Body of pancreas (tissue), 4 donors: ENCODE data around the gene PLXNB1.

Experiments used
- POLR2A ChIP-seq, 3 donors: fragments of 450-650 bp; IDR thresholded peaks; one replicate each; pipeline ENCODE4 v1.6.1; 2016; ENCODE audit warnings: antibody characterized with exemption in 3 of 3, mild to moderate bottlenecking in 2 of 3
- TF ChIP-seq, protein P1 (sequence below), 7 experiments: fragments of 450-650 bp in 4 of 7; fragments of 200-600 bp in 3 of 7; sonication (generic) in 3 of 7; IDR thresholded peaks; one replicate each; pipeline ENCODE4 v1.5.1; 2016 to 2019; ENCODE audit warnings: antibody characterized with exemption in 7 of 7

DNA sequence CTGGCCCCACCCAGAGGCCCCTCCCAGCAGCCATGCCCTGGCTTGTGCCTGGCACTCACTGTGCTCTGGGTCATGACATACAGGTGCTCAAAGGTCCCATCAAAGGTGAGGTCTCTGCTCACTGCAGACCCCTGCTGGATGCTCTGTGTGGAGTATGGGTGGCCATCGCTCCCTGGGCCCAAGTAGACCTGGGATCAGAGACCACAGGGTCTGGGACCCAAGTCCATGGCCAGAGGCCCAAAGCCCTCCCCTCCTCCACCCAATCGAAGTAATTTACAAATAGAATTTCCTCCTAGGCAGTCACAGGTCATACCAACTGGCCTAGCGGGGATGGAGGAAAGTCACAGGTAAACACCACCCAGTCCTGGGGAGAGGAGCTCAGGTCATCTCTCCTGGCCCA, 7.6 kb downstream of the PLXNB1 start:
- TF ChIP-seq, protein P1, sequence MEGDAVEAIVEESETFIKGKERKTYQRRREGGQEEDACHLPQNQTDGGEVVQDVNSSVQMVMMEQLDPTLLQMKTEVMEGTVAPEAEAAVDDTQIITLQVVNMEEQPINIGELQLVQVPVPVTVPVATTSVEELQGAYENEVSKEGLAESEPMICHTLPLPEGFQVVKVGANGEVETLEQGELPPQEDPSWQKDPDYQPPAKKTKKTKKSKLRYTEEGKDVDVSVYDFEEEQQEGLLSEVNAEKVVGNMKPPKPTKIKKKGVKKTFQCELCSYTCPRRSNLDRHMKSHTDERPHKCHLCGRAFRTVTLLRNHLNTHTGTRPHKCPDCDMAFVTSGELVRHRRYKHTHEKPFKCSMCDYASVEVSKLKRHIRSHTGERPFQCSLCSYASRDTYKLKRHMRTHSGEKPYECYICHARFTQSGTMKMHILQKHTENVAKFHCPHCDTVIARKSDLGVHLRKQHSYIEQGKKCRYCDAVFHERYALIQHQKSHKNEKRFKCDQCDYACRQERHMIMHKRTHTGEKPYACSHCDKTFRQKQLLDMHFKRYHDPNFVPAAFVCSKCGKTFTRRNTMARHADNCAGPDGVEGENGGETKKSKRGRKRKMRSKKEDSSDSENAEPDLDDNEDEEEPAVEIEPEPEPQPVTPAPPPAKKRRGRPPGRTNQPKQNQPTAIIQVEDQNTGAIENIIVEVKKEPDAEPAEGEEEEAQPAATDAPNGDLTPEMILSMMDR (IDR thresholded peaks at IDR 0.05): no peak
- TF ChIP-seq POLR2A (IDR thresholded peaks at IDR 0.05): no peak
